ENCODE measurements around the gene CITED2.
"Not testable (repeated sequence)": the region's sequence is repeated elsewhere in the genome, so short reads cannot be mapped to it uniquely, and the experiment has no call there.

Gene CITED2
- total RNA-seq = 93.7 to 240 reads per million in 2 donors

- peak; percentile 93 for DNase-seq
Measured at GRCh38 chr6:139374357-139375225, at the start of gene CITED2. TSS of gene CITED2 (minus strand) at chr6:139374648. CDS start at chr6:139373944, 704 bp downstream.

- DNase-seq = no peak
Measured at GRCh38 chr6:139423037-139423703, 48.7 kb upstream of the CITED2 start.

GRCh38 chr6:139422105-139423036 is 47.9 kb upstream of the CITED2 start:
- DNase-seq = no peak

GRCh38 chr6:139418481-139419132 is 44.2 kb upstream of the CITED2 start:
- no peak for DNase-seq

GRCh38 chr6:139416146-139416545 is 41.7 kb upstream of the CITED2 start:
- DNase-seq = no peak

- DNase-seq = no peak
Measured at GRCh38 chr6:139415365-139415764, 40.9 kb upstream of the CITED2 start.

- DNase-seq = not testable (repeated sequence)
Measured at GRCh38 chr6:139412103-139412502, 37.7 kb upstream of the CITED2 start.

GRCh38 chr6:139409026-139409425 is 34.6 kb upstream of the CITED2 start:
- DNase-seq = no peak

GRCh38 chr6:139407718-139408222 is 33.3 kb upstream of the CITED2 start:
- DNase-seq = no peak

GRCh38 chr6:139406577-139407343 is 32.3 kb upstream of the CITED2 start:
- DNase-seq = no peak

- DNase-seq = no peak
Measured at GRCh38 chr6:139402876-139403386, 28.5 kb upstream of the CITED2 start.

- DNase-seq = no peak
Measured at GRCh38 chr6:139398658-139399057, 24.2 kb upstream of the CITED2 start.

- DNase-seq = no peak
Measured at GRCh38 chr6:139395891-139396301, 21.4 kb upstream of the CITED2 start.

GRCh38 chr6:139395371-139395770 is 20.9 kb upstream of the CITED2 start:
- DNase-seq = no peak

GRCh38 chr6:139394027-139394649 is 19.7 kb upstream of the CITED2 start:
- DNase-seq = no peak

- DNase-seq = no peak
Measured at GRCh38 chr6:139392794-139393193, 18.3 kb upstream of the CITED2 start.

GRCh38 chr6:139391709-139392108 is 17.3 kb upstream of the CITED2 start:
- no peak for DNase-seq

GRCh38 chr6:139390447-139390846 is 16.0 kb upstream of the CITED2 start:
- no peak for DNase-seq

- no peak for DNase-seq
Measured at GRCh38 chr6:139388384-139388783, 13.9 kb upstream of the CITED2 start.

- DNase-seq = no peak
Measured at GRCh38 chr6:139386404-139386803, 12.0 kb upstream of the CITED2 start.

Data from T-helper 9 cell (primary cell).